ENCODE measurements around the gene NFIB. TPM values are rescaled to one million over a fixed set of nuclear protein-coding genes. Genes with fewer than 3 reads are reported as not detected.

The NFIB gene
- total and polyA plus RNA-seq, 2 donors (not counting 3 experiments of a cell fraction or from before 2014, with no cell fraction given), result 26.4 to 174 TPM

DNA sequence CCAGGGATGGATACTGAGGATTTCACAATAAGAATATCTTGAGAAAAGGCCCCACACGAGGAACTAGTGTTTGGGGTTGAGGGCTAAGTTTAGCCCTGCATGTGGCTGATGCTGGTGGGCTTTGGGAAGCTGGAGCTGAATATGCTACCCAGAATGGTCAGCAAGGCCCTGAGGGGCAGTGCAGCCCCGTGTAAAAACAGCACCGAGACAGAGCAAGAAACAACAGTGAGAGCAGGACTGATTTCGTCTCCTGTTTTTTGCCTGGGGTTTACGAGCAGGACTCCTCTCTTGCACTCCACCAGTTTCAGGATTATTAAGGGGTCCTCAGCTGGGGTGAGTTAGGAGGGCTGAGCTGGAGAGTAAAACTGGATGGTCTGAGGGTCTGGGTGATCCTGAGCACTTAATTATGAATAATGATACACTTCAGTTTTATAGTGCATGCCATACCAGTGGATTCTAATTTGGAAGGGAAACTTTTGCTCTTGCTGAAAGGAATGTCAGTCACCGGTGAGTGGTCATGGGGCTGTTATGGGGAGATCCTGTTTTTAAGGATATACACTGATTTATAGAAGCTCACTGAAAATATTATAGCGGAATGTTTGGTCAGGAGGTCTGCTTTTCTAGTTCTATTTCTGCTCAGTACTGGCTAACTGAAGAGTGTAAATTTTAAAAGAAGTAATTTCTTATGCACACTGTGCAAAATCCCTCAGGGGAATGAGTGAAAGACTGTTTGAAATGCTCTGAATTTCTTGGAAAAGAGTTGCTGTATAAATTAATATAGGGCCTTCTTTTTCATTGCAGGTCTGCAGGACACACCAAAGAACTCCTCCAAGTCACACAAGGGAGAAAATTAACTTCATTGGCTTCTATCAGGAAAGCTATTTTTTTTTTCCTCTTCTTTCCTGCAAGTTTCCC is 42.7 kb upstream of the NFIB start:
- BruUV-seq (replicated peaks), result no TSS peak
- Histone ChIP-seq H3K4me3 (replicated peaks in 1 of 3; ENCODE audit: insufficient read depth in 1 of 3, low read depth in 1 of 3, low read length in 3 of 3) (no peak overlapping the region), H3K79me2 (ENCODE audit: control insufficient read depth, insufficient read depth, low read length) (no peaks in the 10 kb centered on the region), H3K27ac (ENCODE audit: insufficient read depth, low read depth, low read length) (no peak overlapping the region), H3K4me1 (ENCODE audit: control insufficient read depth, extremely low read depth, insufficient read depth, low read length) (peaks cover 16% of the 10 kb centered on the region), H3K9me3 (replicated peaks; ENCODE audit: control insufficient read depth, insufficient read depth, low read length) (no peaks in the 10 kb centered on the region), H3K36me3 (ENCODE audit: control insufficient read depth in 2 of 2, extremely low read depth in 1 of 2, insufficient read depth in 2 of 2, low read length in 2 of 2) (no peaks in the 10 kb centered on the region), H3K9ac (replicated peaks; ENCODE audit: extremely low read depth, insufficient read depth, low read length) (no peak overlapping the region), H2AFZ (ENCODE audit: low read depth, low read length) (no peak overlapping the region), H4K20me1 (replicated peaks; ENCODE audit: control insufficient read depth, extremely low read depth, insufficient read depth, low read length) (no peaks in the 10 kb centered on the region), H3K9me1 (replicated peaks; ENCODE audit: control insufficient read depth, extremely low read depth, insufficient read depth, low read length) (no peaks in the 10 kb centered on the region), H3K4me2 (ENCODE audit: insufficient read depth, low read length) (no peak overlapping the region), H3K27me3 (ENCODE audit: control insufficient read depth in 2 of 2, insufficient read depth in 2 of 2, low read length in 2 of 2) (no peaks in the 10 kb centered on the region)
- TF ChIP-seq, protein P1, sequence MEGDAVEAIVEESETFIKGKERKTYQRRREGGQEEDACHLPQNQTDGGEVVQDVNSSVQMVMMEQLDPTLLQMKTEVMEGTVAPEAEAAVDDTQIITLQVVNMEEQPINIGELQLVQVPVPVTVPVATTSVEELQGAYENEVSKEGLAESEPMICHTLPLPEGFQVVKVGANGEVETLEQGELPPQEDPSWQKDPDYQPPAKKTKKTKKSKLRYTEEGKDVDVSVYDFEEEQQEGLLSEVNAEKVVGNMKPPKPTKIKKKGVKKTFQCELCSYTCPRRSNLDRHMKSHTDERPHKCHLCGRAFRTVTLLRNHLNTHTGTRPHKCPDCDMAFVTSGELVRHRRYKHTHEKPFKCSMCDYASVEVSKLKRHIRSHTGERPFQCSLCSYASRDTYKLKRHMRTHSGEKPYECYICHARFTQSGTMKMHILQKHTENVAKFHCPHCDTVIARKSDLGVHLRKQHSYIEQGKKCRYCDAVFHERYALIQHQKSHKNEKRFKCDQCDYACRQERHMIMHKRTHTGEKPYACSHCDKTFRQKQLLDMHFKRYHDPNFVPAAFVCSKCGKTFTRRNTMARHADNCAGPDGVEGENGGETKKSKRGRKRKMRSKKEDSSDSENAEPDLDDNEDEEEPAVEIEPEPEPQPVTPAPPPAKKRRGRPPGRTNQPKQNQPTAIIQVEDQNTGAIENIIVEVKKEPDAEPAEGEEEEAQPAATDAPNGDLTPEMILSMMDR (IDR thresholded peaks at IDR 0.05; ENCODE audit: extremely low read depth in 1 of 2, insufficient read depth in 1 of 2, low read depth in 1 of 2, low read length in 2 of 2), result no peak
- no peak for TF ChIP-seq JUN (IDR thresholded peaks at IDR 0.05; ENCODE audit: borderline replicate concordance, insufficient read depth, insufficient read length, low read depth)
- no peak for TF ChIP-seq FOS (IDR thresholded peaks at IDR 0.05; ENCODE audit: borderline replicate concordance, insufficient read depth, low read length)
- TF ChIP-seq POLR2AphosphoS5 (IDR thresholded peaks at IDR 0.05; ENCODE audit: insufficient read depth, low read depth, low read length), result no peak
- no peak for TF ChIP-seq POLR2A (IDR thresholded peaks at IDR 0.05; ENCODE audit: low read depth, low read length)
- TF ChIP-seq, protein P2, sequence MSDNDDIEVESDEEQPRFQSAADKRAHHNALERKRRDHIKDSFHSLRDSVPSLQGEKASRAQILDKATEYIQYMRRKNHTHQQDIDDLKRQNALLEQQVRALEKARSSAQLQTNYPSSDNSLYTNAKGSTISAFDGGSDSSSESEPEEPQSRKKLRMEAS (IDR thresholded peaks at IDR 0.05; ENCODE audit: insufficient read depth, insufficient read length), result no peak
- no peak for TF ChIP-seq EZH2 (IDR thresholded peaks at IDR 0.05; ENCODE audit: borderline replicate concordance, low read depth, low read length, severe bottlenecking)
- no peak for TF ChIP-seq GATA2 (IDR thresholded peaks at IDR 0.05; ENCODE audit: insufficient read depth, insufficient read length, low read depth, low read length)
- no peak for TF ChIP-seq MYC (IDR thresholded peaks at IDR 0.05; ENCODE audit: low read depth, low read length)
- intact Hi-C loops (cut with micrococcal nuclease) (loop anchor here (10.0 kb wide), 1 partner anchor 1322 kb away; no protein-coding TSS in a partner anchor), dilution Hi-C loops (cut with MboI; ENCODE audit: extremely low pct_ligation_motif_present, low sequenced_read_pairs) (no loop called here)
- ChIA-PET CTCF (interaction anchor here (0.9 to 4.9 kb wide), 4 partner anchors 13 to 73 kb away, joined by 3 to 60 read pairs (median 3); no protein-coding TSS in a partner anchor), POLR2A (no interaction called here)
- DNase-seq (ENCODE audit: low read depth, low spot score), result no peak
- no peak for FAIRE-seq

Measured in endothelial cell of umbilical vein (primary cell).